SK-N-SH treated with all-trans-retinoic acid at 6 μM for 48 hours (cell line): ENCODE measurements around the gene WWTR1.

Experiments used
- ATAC-seq: fragments of 200-7000 bp; cut with Tn5 transposase; 3 replicates; pipeline ENCODE4 v1.9.1; 2020; ENCODE audit warnings: mild to moderate bottlenecking, moderate library complexity
- ARNTL ChIP-seq: fragments of 450-650 bp; formaldehyde crosslinking; IDR thresholded peaks from 2 replicates; pipeline ENCODE4 v1.5.0; 2020; ENCODE audit warnings: low read depth, mild to moderate bottlenecking, moderate library complexity, borderline replicate concordance
- BACH2 ChIP-seq: fragments of 250-450 bp; sonication (Bioruptor Pico); IDR thresholded peaks from 2 replicates; pipeline ENCODE4 v1.9.0; 2021; ENCODE audit warnings: mild to moderate bottlenecking, borderline replicate concordance
- CREB5 ChIP-seq: fragments of 250-450 bp; sonication (Bioruptor Pico); IDR thresholded peaks from 2 replicates; pipeline ENCODE4 v1.5.1; 2020; ENCODE audit warnings: low read depth, mild to moderate bottlenecking, moderate library complexity
- CSDC2 ChIP-seq: fragments of 250-450 bp; sonication (Bioruptor Pico); IDR thresholded peaks from 2 replicates; pipeline ENCODE4 v1.5.0; 2020; ENCODE audit warnings: mild to moderate bottlenecking, moderate library complexity
- CSRNP3 ChIP-seq: fragments of 250-450 bp; sonication (Bioruptor Pico); IDR thresholded peaks from 2 replicates; pipeline ENCODE4 v1.5.1; 2021; ENCODE audit warnings: mild to moderate bottlenecking, moderate library complexity
- ESRRG ChIP-seq: fragments of 250-450 bp; sonication (Bioruptor Pico); IDR thresholded peaks from 2 replicates; pipeline ENCODE4 v1.6.1; 2021; ENCODE audit warnings: mild to moderate bottlenecking
- GLIS3 ChIP-seq: fragments of 250-450 bp; sonication (Bioruptor Pico); IDR thresholded peaks from 2 replicates; pipeline ENCODE4 v1.5.0; 2020; ENCODE audit warnings: mild to moderate bottlenecking, moderate library complexity
- ISL1 ChIP-seq: fragments of 250-450 bp; sonication (Bioruptor Pico); IDR thresholded peaks from 2 replicates; pipeline ENCODE4 v2.1.2; 2022; ENCODE audit warnings: mild to moderate bottlenecking, moderate library complexity
- OSR1 ChIP-seq: fragments of 250-450 bp; sonication (Bioruptor Pico); IDR thresholded peaks from 2 replicates; pipeline ENCODE4 v1.8.0; 2022; ENCODE audit warnings: moderate library complexity, mild to moderate bottlenecking, inconsistent platforms
- PATZ1 ChIP-seq: fragments of 250-450 bp; sonication (Bioruptor Pico); IDR thresholded peaks from 2 replicates; pipeline ENCODE4 v1.8.0; 2020; ENCODE audit warnings: mild to moderate bottlenecking, moderate library complexity, borderline replicate concordance
- POU6F1 ChIP-seq: fragments of 250-450 bp; sonication (Bioruptor Pico); IDR thresholded peaks from 2 replicates; pipeline ENCODE4 v1.8.0; 2021; ENCODE audit warnings: low read depth, mild to moderate bottlenecking, moderate library complexity, borderline replicate concordance
- RARB ChIP-seq: fragments of 250-450 bp; sonication (Bioruptor Pico); IDR thresholded peaks from 2 replicates; pipeline ENCODE4 v1.8.0; 2021; ENCODE audit warnings: mild to moderate bottlenecking, moderate library complexity
- SNAI2 ChIP-seq: fragments of 250-450 bp; sonication (Bioruptor Pico); IDR thresholded peaks from 2 replicates; pipeline ENCODE4 v1.5.0; 2020; ENCODE audit warnings: mild to moderate bottlenecking, moderate library complexity
- TCF4 ChIP-seq: fragments of 250-450 bp; sonication (Bioruptor Pico); IDR thresholded peaks from 2 replicates; pipeline ENCODE4 v1.8.0; 2021; ENCODE audit warnings: mild to moderate bottlenecking, moderate library complexity, borderline replicate concordance
- TOX ChIP-seq: fragments of 250-450 bp; sonication (Bioruptor Pico); IDR thresholded peaks from 2 replicates; pipeline ENCODE4 v1.8.0; 2021; ENCODE audit warnings: mild to moderate bottlenecking, moderate library complexity, borderline replicate concordance
- TSHZ2 ChIP-seq: fragments of 250-450 bp; sonication (Bioruptor Pico); IDR thresholded peaks from 2 replicates; pipeline ENCODE4 v1.5.0; 2020; ENCODE audit warnings: mild to moderate bottlenecking, moderate library complexity
- ZC3H10 ChIP-seq: fragments of 250-450 bp; sonication (Bioruptor Pico); IDR thresholded peaks from 2 replicates; pipeline ENCODE4 v1.5.1; 2021; ENCODE audit warnings: mild to moderate bottlenecking, moderate library complexity
- ZFP3 ChIP-seq: fragments of 250-450 bp; sonication (Bioruptor Pico); IDR thresholded peaks from 2 replicates; pipeline ENCODE4 v1.5.0; 2020; ENCODE audit warnings: mild to moderate bottlenecking, moderate library complexity
- ZFP30 ChIP-seq: fragments of 450-650 bp; formaldehyde crosslinking; IDR thresholded peaks from 2 replicates; pipeline ENCODE4 v1.5.0; 2022; ENCODE audit warnings: mild to moderate bottlenecking, moderate library complexity
- ZNF565 ChIP-seq: fragments of 450-650 bp; formaldehyde crosslinking; conservative IDR thresholded peaks from 2 replicates; pipeline ENCODE4 v1.5.0; 2020; ENCODE audit warnings: low read depth, mild to moderate bottlenecking, moderate library complexity
- ZNF70 ChIP-seq: fragments of 450-650 bp; formaldehyde crosslinking; IDR thresholded peaks from 2 replicates; pipeline ENCODE4 v1.5.0; 2020; ENCODE audit warnings: mild to moderate bottlenecking, moderate library complexity
- ZNF8 ChIP-seq: fragments of 450-650 bp; formaldehyde crosslinking; IDR thresholded peaks from 2 replicates; pipeline ENCODE4 v1.5.0; 2020; ENCODE audit warnings: mild to moderate bottlenecking, moderate library complexity

WWTR1 gene

GRCh38 chr3:149589332-149589731 is 68.5 kb downstream of the WWTR1 start:
- ATAC-seq = peak; percentile 43; the same call in 2 of the 3 replicates
- TF ChIP-seq TCF4 (no peak), RARB (CRISPR knock-in tag) (no peak), CREB5 (CRISPR knock-in tag) (no peak), ZFP3 (CRISPR knock-in tag) (no peak), ZNF8 (no peak), ESRRG (CRISPR knock-in tag) (no peak), ZNF565 (no peak), PATZ1 (CRISPR knock-in tag) (no peak)

- peak; percentile 17; the same call in 1 of the 3 replicates for ATAC-seq
- TF ChIP-seq ZNF8 = no peak
- TF ChIP-seq POU6F1 (CRISPR knock-in tag) = no peak
- no peak for TF ChIP-seq CREB5 (CRISPR knock-in tag)
- TF ChIP-seq ZNF70 (CRISPR knock-in tag) = no peak
- TF ChIP-seq ZFP3 (CRISPR knock-in tag) = no peak
- TF ChIP-seq SNAI2 (CRISPR knock-in tag) = no peak
- TF ChIP-seq TSHZ2 (CRISPR knock-in tag) = no peak
- TF ChIP-seq ARNTL (CRISPR knock-in tag) = no peak
- TF ChIP-seq CSDC2 (CRISPR knock-in tag) = no peak
- TF ChIP-seq BACH2 (CRISPR knock-in tag) = no peak
- no peak for TF ChIP-seq ISL1 (CRISPR knock-in tag)
- TF ChIP-seq RARB (CRISPR knock-in tag) = no peak
- no peak for TF ChIP-seq OSR1 (CRISPR knock-in tag)
- TF ChIP-seq GLIS3 = no peak
- TF ChIP-seq ZNF565 = no peak
- TF ChIP-seq TOX (CRISPR knock-in tag) = no peak
- TF ChIP-seq ZFP30 (CRISPR knock-in tag) = no peak
- TF ChIP-seq CSRNP3 = no peak
Observed at GRCh38 chr3:149588909-149589308, 68.9 kb downstream of the WWTR1 start.

GRCh38 chr3:149587383-149587782 is 70.4 kb downstream of the WWTR1 start:
- no peak for TF ChIP-seq ZFP30 (CRISPR knock-in tag)
- TF ChIP-seq BACH2 (CRISPR knock-in tag) = no peak
- no peak for TF ChIP-seq TCF4
- TF ChIP-seq ZC3H10 = no peak
- TF ChIP-seq ZFP3 (CRISPR knock-in tag) = no peak
- TF ChIP-seq ZNF8 = no peak
- no peak for TF ChIP-seq ESRRG (CRISPR knock-in tag)
- no peak for TF ChIP-seq ISL1 (CRISPR knock-in tag)
- no peak for TF ChIP-seq RARB (CRISPR knock-in tag)
- ATAC-seq = no peak
